ENCODE results near the gene NHP2. TPM values are rescaled to one million over a fixed set of nuclear protein-coding genes. Genes with fewer than 3 reads are reported as not detected.

The NHP2 gene
- polyA plus RNA-seq, 1 donor from 2014 or later: 332 TPM

DNA sequence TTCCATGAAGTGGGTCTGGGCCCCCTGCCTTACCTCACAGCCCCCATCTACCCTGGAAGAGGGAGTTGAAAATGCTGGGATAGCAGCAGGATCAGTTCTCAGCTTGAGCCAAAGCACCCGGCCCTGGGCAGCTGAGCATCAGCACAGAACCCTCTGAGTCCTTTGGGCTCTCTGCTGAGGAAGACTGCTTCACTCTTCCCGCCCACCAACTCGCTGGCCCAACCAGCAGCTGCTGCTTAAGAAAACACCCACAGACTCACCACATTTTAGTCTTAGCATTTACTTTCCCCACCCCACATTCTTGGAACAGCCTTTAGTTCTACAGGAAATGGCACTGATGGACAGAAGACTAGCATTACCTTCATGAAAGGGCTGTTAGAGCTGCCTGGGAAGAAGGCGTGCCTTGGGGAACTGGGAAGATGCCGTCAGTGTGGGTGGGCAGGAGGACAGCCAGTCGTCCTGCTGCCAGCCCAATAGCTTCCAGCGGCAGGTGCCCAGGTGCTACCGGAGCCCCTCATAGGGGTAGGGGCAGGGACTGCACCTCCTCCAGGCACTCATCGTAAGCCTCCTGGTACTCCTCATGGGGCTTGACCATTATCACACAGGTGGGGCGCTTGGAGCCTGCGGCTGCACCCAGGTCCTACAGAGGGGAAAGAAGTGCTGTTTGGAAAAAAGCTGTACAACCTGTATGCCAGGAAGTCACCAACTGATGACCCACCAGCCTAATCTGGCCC is 4.3 kb downstream of the NHP2 start:
- no peaks in the 10 kb centered on the region for H3K36me3 ChIP-seq (ENCODE audit: insufficient read depth, low read length)
- no peak overlapping the region for H2AFZ ChIP-seq (ENCODE audit: low read depth, low read length)
- peaks cover 5% of the 10 kb centered on the region for H3K79me2 ChIP-seq (replicated peaks; ENCODE audit: insufficient read depth, low read length)
- no peaks in the 10 kb centered on the region for H3K9me2 ChIP-seq (ENCODE audit: insufficient read depth, low read length)
- no peak for TF ChIP-seq MXI1 (conservative IDR thresholded peaks at IDR 0.05; ENCODE audit: poor library complexity, severe bottlenecking)
- no peak for TF ChIP-seq POLR2AphosphoS5 (IDR thresholded peaks at IDR 0.05)
- TF ChIP-seq TAF1 (IDR thresholded peaks at IDR 0.05; ENCODE audit: low read depth): no peak
- no peak for TF ChIP-seq EP300 (conservative IDR thresholded peaks at IDR 0.05; ENCODE audit: poor library complexity, severe bottlenecking)
- no peak for TF ChIP-seq EZH2 (IDR thresholded peaks at IDR 0.05; ENCODE audit: borderline replicate concordance, insufficient read depth, low read length, poor library complexity, severe bottlenecking)
- TF ChIP-seq RAD21 (conservative IDR thresholded peaks at IDR 0.05): no peak
- no peak for TF ChIP-seq SMC3 (conservative IDR thresholded peaks at IDR 0.05; ENCODE audit: poor library complexity)
- TF ChIP-seq, protein P1, sequence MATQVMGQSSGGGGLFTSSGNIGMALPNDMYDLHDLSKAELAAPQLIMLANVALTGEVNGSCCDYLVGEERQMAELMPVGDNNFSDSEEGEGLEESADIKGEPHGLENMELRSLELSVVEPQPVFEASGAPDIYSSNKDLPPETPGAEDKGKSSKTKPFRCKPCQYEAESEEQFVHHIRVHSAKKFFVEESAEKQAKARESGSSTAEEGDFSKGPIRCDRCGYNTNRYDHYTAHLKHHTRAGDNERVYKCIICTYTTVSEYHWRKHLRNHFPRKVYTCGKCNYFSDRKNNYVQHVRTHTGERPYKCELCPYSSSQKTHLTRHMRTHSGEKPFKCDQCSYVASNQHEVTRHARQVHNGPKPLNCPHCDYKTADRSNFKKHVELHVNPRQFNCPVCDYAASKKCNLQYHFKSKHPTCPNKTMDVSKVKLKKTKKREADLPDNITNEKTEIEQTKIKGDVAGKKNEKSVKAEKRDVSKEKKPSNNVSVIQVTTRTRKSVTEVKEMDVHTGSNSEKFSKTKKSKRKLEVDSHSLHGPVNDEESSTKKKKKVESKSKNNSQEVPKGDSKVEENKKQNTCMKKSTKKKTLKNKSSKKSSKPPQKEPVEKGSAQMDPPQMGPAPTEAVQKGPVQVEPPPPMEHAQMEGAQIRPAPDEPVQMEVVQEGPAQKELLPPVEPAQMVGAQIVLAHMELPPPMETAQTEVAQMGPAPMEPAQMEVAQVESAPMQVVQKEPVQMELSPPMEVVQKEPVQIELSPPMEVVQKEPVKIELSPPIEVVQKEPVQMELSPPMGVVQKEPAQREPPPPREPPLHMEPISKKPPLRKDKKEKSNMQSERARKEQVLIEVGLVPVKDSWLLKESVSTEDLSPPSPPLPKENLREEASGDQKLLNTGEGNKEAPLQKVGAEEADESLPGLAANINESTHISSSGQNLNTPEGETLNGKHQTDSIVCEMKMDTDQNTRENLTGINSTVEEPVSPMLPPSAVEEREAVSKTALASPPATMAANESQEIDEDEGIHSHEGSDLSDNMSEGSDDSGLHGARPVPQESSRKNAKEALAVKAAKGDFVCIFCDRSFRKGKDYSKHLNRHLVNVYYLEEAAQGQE (IDR thresholded peaks at IDR 0.05; ENCODE audit: borderline replicate concordance): no peak
- TF ChIP-seq, protein P2, sequence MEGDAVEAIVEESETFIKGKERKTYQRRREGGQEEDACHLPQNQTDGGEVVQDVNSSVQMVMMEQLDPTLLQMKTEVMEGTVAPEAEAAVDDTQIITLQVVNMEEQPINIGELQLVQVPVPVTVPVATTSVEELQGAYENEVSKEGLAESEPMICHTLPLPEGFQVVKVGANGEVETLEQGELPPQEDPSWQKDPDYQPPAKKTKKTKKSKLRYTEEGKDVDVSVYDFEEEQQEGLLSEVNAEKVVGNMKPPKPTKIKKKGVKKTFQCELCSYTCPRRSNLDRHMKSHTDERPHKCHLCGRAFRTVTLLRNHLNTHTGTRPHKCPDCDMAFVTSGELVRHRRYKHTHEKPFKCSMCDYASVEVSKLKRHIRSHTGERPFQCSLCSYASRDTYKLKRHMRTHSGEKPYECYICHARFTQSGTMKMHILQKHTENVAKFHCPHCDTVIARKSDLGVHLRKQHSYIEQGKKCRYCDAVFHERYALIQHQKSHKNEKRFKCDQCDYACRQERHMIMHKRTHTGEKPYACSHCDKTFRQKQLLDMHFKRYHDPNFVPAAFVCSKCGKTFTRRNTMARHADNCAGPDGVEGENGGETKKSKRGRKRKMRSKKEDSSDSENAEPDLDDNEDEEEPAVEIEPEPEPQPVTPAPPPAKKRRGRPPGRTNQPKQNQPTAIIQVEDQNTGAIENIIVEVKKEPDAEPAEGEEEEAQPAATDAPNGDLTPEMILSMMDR (IDR thresholded peaks at IDR 0.05; ENCODE audit: poor library complexity, severe bottlenecking): no peak
- H4K20me1 ChIP-seq (ENCODE audit: insufficient read depth): no peaks in the 10 kb centered on the region
- H3K27ac ChIP-seq (ENCODE audit: low read length): no peak overlapping the region
- no peak overlapping the region for H3K4me2 ChIP-seq (ENCODE audit: low read length)
- H3K9ac ChIP-seq (ENCODE audit: low read length): no peak overlapping the region
- no peaks in the 10 kb centered on the region for H3K27me3 ChIP-seq (ENCODE audit: insufficient read depth, low read depth, low read length)
- no peak overlapping the region for H3K4me3 ChIP-seq (ENCODE audit: low read length)
- no peaks in the 10 kb centered on the region for H3K9me3 ChIP-seq (ENCODE audit: low read length)
- no peaks in the 10 kb centered on the region for H3F3A ChIP-seq (ENCODE audit: insufficient read depth, low read length, poor library complexity, severe bottlenecking)

DNA sequence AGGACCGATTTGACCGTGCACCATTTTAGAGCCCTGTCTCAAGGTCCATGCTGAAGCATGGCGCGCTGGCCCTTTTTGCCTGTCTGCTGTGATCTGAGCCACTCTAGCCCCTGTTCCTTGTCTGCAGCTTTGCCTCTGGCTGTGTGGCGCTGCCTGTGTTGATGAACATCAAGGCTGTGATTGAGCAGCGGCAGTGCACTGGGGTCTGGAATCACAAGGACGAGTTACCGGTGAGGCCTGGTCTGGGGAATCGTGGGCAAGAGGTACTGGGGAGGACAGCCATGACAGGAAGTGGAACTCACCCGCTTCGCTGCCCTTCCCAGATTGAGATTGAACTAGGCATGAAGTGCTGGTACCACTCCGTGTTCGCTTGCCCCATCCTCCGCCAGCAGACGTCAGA is 6.3 kb downstream of the NHP2 start:
- H3K9me3 ChIP-seq (ENCODE audit: low read length): no peaks in the 10 kb centered on the region
- no peaks in the 10 kb centered on the region for H3K79me2 ChIP-seq (replicated peaks; ENCODE audit: insufficient read depth, low read length)
- H2AFZ ChIP-seq (ENCODE audit: low read depth, low read length): no peak overlapping the region
- no peaks in the 10 kb centered on the region for H3F3A ChIP-seq (ENCODE audit: insufficient read depth, low read length, poor library complexity, severe bottlenecking)
- H3K4me2 ChIP-seq (ENCODE audit: low read length): no peak overlapping the region
- no peak overlapping the region for H3K4me3 ChIP-seq (ENCODE audit: low read length)
- no peaks in the 10 kb centered on the region for H4K20me1 ChIP-seq (ENCODE audit: insufficient read depth)
- no peaks in the 10 kb centered on the region for H3K36me3 ChIP-seq (ENCODE audit: insufficient read depth, low read length)
- H3K27ac ChIP-seq (ENCODE audit: low read length): no peak overlapping the region
- no peak for TF ChIP-seq MXI1 (conservative IDR thresholded peaks at IDR 0.05; ENCODE audit: poor library complexity, severe bottlenecking)
- TF ChIP-seq, protein P2 (IDR thresholded peaks at IDR 0.05; ENCODE audit: poor library complexity, severe bottlenecking): no peak
- TF ChIP-seq, protein P1 (IDR thresholded peaks at IDR 0.05; ENCODE audit: borderline replicate concordance): no peak
- TF ChIP-seq POLR2AphosphoS5 (IDR thresholded peaks at IDR 0.05): no peak
- TF ChIP-seq TAF1 (IDR thresholded peaks at IDR 0.05; ENCODE audit: low read depth): no peak
- TF ChIP-seq RAD21 (conservative IDR thresholded peaks at IDR 0.05): no peak
- no peak for TF ChIP-seq SMC3 (conservative IDR thresholded peaks at IDR 0.05; ENCODE audit: poor library complexity)
- no peak for TF ChIP-seq EP300 (conservative IDR thresholded peaks at IDR 0.05; ENCODE audit: poor library complexity, severe bottlenecking)
- TF ChIP-seq EZH2 (IDR thresholded peaks at IDR 0.05; ENCODE audit: borderline replicate concordance, insufficient read depth, low read length, poor library complexity, severe bottlenecking): no peak
- H3K27me3 ChIP-seq (ENCODE audit: insufficient read depth, low read depth, low read length): no peaks in the 10 kb centered on the region
- no peak overlapping the region for H3K9ac ChIP-seq (ENCODE audit: low read length)
- H3K9me2 ChIP-seq (ENCODE audit: insufficient read depth, low read length): no peaks in the 10 kb centered on the region
